HL-60 (cell line): ENCODE measurements around the gene EMD.

Source experiments
- CTCF ChIP-seq: IDR thresholded peaks from one replicate; pipeline ENCODE4 v1.5.1; 2011; ENCODE audit warnings: low read length, control low read depth, inconsistent platforms; ENCODE audit not compliant: insufficient read depth
- GABPA ChIP-seq: IDR thresholded peaks from 2 replicates; pipeline ENCODE4 v1.6.1; 2012; ENCODE audit warnings: low read depth
- POLR2AphosphoS5 ChIP-seq: IDR thresholded peaks from 2 replicates; pipeline ENCODE4 v1.6.1; 2012; ENCODE audit warnings: low read depth
- REST ChIP-seq: IDR thresholded peaks from 2 replicates; pipeline ENCODE4 v1.6.1; 2012; ENCODE audit warnings: low read depth; ENCODE audit not compliant: insufficient replicate concordance

GRCh38 chrX:154362085-154362742, 16.9 kb upstream of the EMD start:
- TF ChIP-seq GABPA: no peak
- TF ChIP-seq CTCF: no peak
- no peak for TF ChIP-seq POLR2AphosphoS5
- TF ChIP-seq REST: no peak
